H9 (cell line): ENCODE results near the gene TENT5C. TPM values are rescaled to one million over a fixed set of nuclear protein-coding genes. Genes with fewer than 3 reads are reported as not detected.

Source experiments
- DNase-seq: peaks from one replicate; pipeline ENCODE4 v3.0.0-alpha.2; 2017
- H2AFZ ChIP-seq: one replicate; pipeline ENCODE4 v1.6.1; 2013; ENCODE audit warnings: mild to moderate bottlenecking, low read length, control low read depth, moderate library complexity
- H2AK5ac ChIP-seq: 2 replicates; pipeline ENCODE4 v1.6.1; 2013; ENCODE audit warnings: low read length, control low read depth, mixed read lengths; ENCODE audit not compliant: insufficient read length
- H2BK120ac ChIP-seq: one replicate; pipeline ENCODE4 v1.6.1; 2013; ENCODE audit warnings: low read depth, mild to moderate bottlenecking, low read length, control low read depth, inconsistent platforms; ENCODE audit not compliant: poor library complexity, severe bottlenecking
- H2BK12ac ChIP-seq: 2 replicates; pipeline ENCODE4 v1.6.1; 2013; ENCODE audit warnings: low read length, control low read depth, mixed read lengths, low read depth; ENCODE audit not compliant: insufficient read length
- H2BK15ac ChIP-seq: 2 replicates; pipeline ENCODE4 v1.6.1; 2013; ENCODE audit warnings: low read depth, low read length, control low read depth
- H2BK20ac ChIP-seq: one replicate; pipeline ENCODE4 v1.6.1; 2013; ENCODE audit warnings: low read depth, mild to moderate bottlenecking, low read length, control low read depth, inconsistent platforms; ENCODE audit not compliant: poor library complexity, severe bottlenecking
- H2BK5ac ChIP-seq: 2 replicates; pipeline ENCODE4 v1.6.1; 2013; ENCODE audit warnings: low read length, control low read depth, mixed read lengths; ENCODE audit not compliant: insufficient read length
- H3K14ac ChIP-seq: 2 replicates; pipeline ENCODE4 v1.6.1; 2013; ENCODE audit warnings: low read length, control low read depth; ENCODE audit not compliant: insufficient read depth
- H3K18ac ChIP-seq: 2 replicates; pipeline ENCODE4 v1.6.1; 2013; ENCODE audit warnings: low read depth, mild to moderate bottlenecking, mixed read lengths, low read length, control low read depth; ENCODE audit not compliant: insufficient read length
- H3K23ac ChIP-seq: 2 replicates; pipeline ENCODE4 v1.6.1; 2013; ENCODE audit warnings: low read length, control low read depth, mixed read lengths, low read depth; ENCODE audit not compliant: insufficient read length
- H3K23me2 ChIP-seq: 2 replicates; pipeline ENCODE4 v1.6.1; 2013; ENCODE audit warnings: low read depth, mild to moderate bottlenecking, mixed read lengths, low read length, control low read depth; ENCODE audit not compliant: insufficient read length, poor library complexity, severe bottlenecking
- H3K27ac ChIP-seq: 2 replicates; pipeline ENCODE4 v1.5.1; 2013; ENCODE audit warnings: low read length, control low read depth, mixed read lengths, low read depth; ENCODE audit not compliant: insufficient read length
- H3K27me3 ChIP-seq: 2 replicates; pipeline ENCODE4 v1.6.1; 2013; ENCODE audit warnings: low read length, control low read depth, inconsistent platforms; ENCODE audit not compliant: insufficient read depth
- H3K4ac ChIP-seq: 2 replicates; pipeline ENCODE4 v1.6.1; 2013; ENCODE audit warnings: low read depth, mild to moderate bottlenecking, control low read depth, inconsistent platforms, low read length, moderate library complexity
- H3K4me1 ChIP-seq: 2 replicates; pipeline ENCODE4 v1.6.1; 2013; ENCODE audit warnings: low read length, control low read depth, inconsistent platforms; ENCODE audit not compliant: insufficient read depth
- H3K4me2 ChIP-seq: 2 replicates; pipeline ENCODE4 v1.6.1; 2013; ENCODE audit warnings: low read length, control low read depth, mixed read lengths; ENCODE audit not compliant: insufficient read length, insufficient read depth
- H3K56ac ChIP-seq: 2 replicates; pipeline ENCODE4 v1.6.1; 2013; ENCODE audit warnings: low read depth, mild to moderate bottlenecking, mixed read lengths, low read length, control low read depth; ENCODE audit not compliant: insufficient read length
- H3K79me1 ChIP-seq: 2 replicates; pipeline ENCODE4 v1.6.1; 2013; ENCODE audit warnings: low read depth, mild to moderate bottlenecking, moderate library complexity, low read length, control low read depth, inconsistent platforms; ENCODE audit not compliant: insufficient read depth, poor library complexity, severe bottlenecking
- H3K79me2 ChIP-seq: 2 replicates; pipeline ENCODE4 v1.6.1; 2013; ENCODE audit warnings: low read length, control low read depth, inconsistent platforms; ENCODE audit not compliant: insufficient read depth
- H3K9ac ChIP-seq: 2 replicates; pipeline ENCODE4 v1.6.1; 2013; ENCODE audit warnings: low read length, control low read depth, mixed read lengths; ENCODE audit not compliant: insufficient read length; ENCODE audit errors: extremely low read depth
- H3K9me3 ChIP-seq: one replicate; pipeline ENCODE4 v1.6.1; 2013; ENCODE audit warnings: low read depth, low read length, inconsistent platforms; ENCODE audit not compliant: control insufficient read depth
- H3T11ph ChIP-seq: one replicate; pipeline ENCODE4 v1.6.1; 2013; ENCODE audit warnings: mild to moderate bottlenecking, low read length, control low read depth, inconsistent platforms
- H4K20me1 ChIP-seq: one replicate; pipeline ENCODE4 v1.6.1; 2013; ENCODE audit not compliant: control insufficient read depth, insufficient read length, insufficient read depth
- H4K5ac ChIP-seq: 2 replicates; pipeline ENCODE4 v1.6.1; 2013; ENCODE audit warnings: low read depth, mild to moderate bottlenecking, mixed read lengths, low read length, control low read depth; ENCODE audit not compliant: insufficient read length
- H4K8ac ChIP-seq: replicated peaks from 2 replicates; pipeline ENCODE4 v1.6.1; 2013; ENCODE audit warnings: low read length, control low read depth, mixed read lengths, low read depth; ENCODE audit not compliant: insufficient read length
- H4K91ac ChIP-seq: 2 replicates; pipeline ENCODE4 v1.6.1; 2013; ENCODE audit warnings: low read depth, mild to moderate bottlenecking, moderate library complexity, mixed read lengths, low read length, control low read depth; ENCODE audit not compliant: insufficient read length
- H3K27ac Mint-ChIP-seq, 3 experiments: 2 replicates in 2 of 3; 3 replicates in 1 of 3; pipeline ENCODE4 v1.8.0; 2020 to 2021; ENCODE audit warnings: mixed read lengths in 3 of 3, mild to moderate bottlenecking in 1 of 3, moderate library complexity in 1 of 3
- H3K27me3 Mint-ChIP-seq: 2 replicates; pipeline ENCODE4 v1.8.0; 2021; ENCODE audit warnings: low read depth, mild to moderate bottlenecking, moderate library complexity, mixed read lengths
- H3K36me3 Mint-ChIP-seq, 3 experiments: 2 replicates in 2 of 3; 3 replicates in 1 of 3; pipeline ENCODE4 v1.8.0; 2020 to 2021; ENCODE audit warnings: low read depth in 3 of 3, mixed read lengths in 3 of 3; ENCODE audit not compliant: insufficient read depth in 1 of 3
- H3K4me1 Mint-ChIP-seq, 2 experiments: 2 replicates each; pipeline ENCODE4 v1.8.0; 2020; ENCODE audit warnings: mixed read lengths in 2 of 2
- H3K4me3 Mint-ChIP-seq, 2 experiments: 2 replicates in 1 of 2; 3 replicates in 1 of 2; pipeline ENCODE4 v1.8.0; 2020 to 2021; ENCODE audit warnings: mild to moderate bottlenecking in 2 of 2, mixed read lengths in 2 of 2, moderate library complexity in 1 of 2
- H3K9me3 Mint-ChIP-seq, 2 experiments: 2 replicates in 1 of 2; 3 replicates in 1 of 2; pipeline ENCODE4 v1.8.0; 2020; ENCODE audit warnings: mild to moderate bottlenecking in 2 of 2, mixed read lengths in 2 of 2, moderate library complexity in 1 of 2
- CTCF ChIP-seq: fragments of 200-600 bp; sonication (generic); conservative IDR thresholded peaks from 3 replicates; pipeline ENCODE4 v1.8.0; 2021; ENCODE audit warnings: antibody characterized with exemption, mild to moderate bottlenecking
- WGBS: extraction: QIAGEN DNeasy Blood & Tissue Kit; methylation state at CpG from one replicate; pipeline ENCODE4 v1.1.7; 2013; ENCODE audit warnings: missing lambda C conversion rate, low lambda C conversion rate, mixed read lengths; ENCODE audit not compliant: insufficient read length; ENCODE audit errors: extremely low coverage; 5-methylcytosine and 5-hydroxymethylcytosine counted together
- total RNA-seq: library from RNA; stranded (reverse); gene quantifications from 2 replicates; pipeline ENCODE4 v1.2.1, GENCODE V29; 2021

Gene TENT5C
- total RNA-seq, 1 experiment from 2014 or later: 0.37 TPM

- no peaks in the 10 kb centered on the region for H3K79me1 ChIP-seq
- H3K36me3 Mint-ChIP-seq: no peaks in the 10 kb centered on the region
- no peak overlapping the region for H2BK15ac ChIP-seq
- H3K56ac ChIP-seq: no peak overlapping the region
- no peak overlapping the region for H3K4me3 Mint-ChIP-seq
- no peak overlapping the region for H2BK5ac ChIP-seq
- no peaks in the 10 kb centered on the region for H3K79me2 ChIP-seq
- no peak overlapping the region for H4K8ac ChIP-seq
- no peak overlapping the region for H3K9ac ChIP-seq
- H3K27ac ChIP-seq: no peak overlapping the region
- TF ChIP-seq CTCF: no peak
- H3K23ac ChIP-seq: no peak overlapping the region
- H2AFZ ChIP-seq: no peak overlapping the region
- no peak overlapping the region for H4K5ac ChIP-seq
- no peak overlapping the region for H2AK5ac ChIP-seq
- H3K27ac Mint-ChIP-seq: no peak overlapping the region
- no peak overlapping the region for H2BK120ac ChIP-seq
- H3K4me2 ChIP-seq: no peak overlapping the region
- no peaks in the 10 kb centered on the region for H4K20me1 ChIP-seq
- H3K4me1 Mint-ChIP-seq: peaks cover 25 to 29% of the 10 kb centered on the region in 2 experiments
- H3T11ph ChIP-seq: no peak overlapping the region
- no peaks in the 10 kb centered on the region for H3K9me3 ChIP-seq
- H2BK20ac ChIP-seq: no peak overlapping the region
- no peaks in the 10 kb centered on the region for H3K9me3 Mint-ChIP-seq
- no peaks in the 10 kb centered on the region for H3K4me1 ChIP-seq
- no peaks in the 10 kb centered on the region for H3K27me3 ChIP-seq
- no CpG with 5 or more reads among the region's 2 CpGs for WGBS
- DNase-seq: no peak
- no peak overlapping the region for H3K14ac ChIP-seq
- no peak overlapping the region for H3K4ac ChIP-seq
- no peak overlapping the region for H4K91ac ChIP-seq
- no peak overlapping the region for H3K18ac ChIP-seq
- peaks cover 1% of the 10 kb centered on the region for H3K27me3 Mint-ChIP-seq
- H2BK12ac ChIP-seq: no peak overlapping the region
- no peaks in the 10 kb centered on the region for H3K23me2 ChIP-seq
Measured at GRCh38 chr1:117673405-117673804, 67.6 kb downstream of the TENT5C start.
